NCI-H1417 treated with DMSO at 0.1 percent for 48 hours (cell line): ENCODE results near the gene NSMF.
A peak's percentile ranks its signal among the peaks of the same experiment; 100 is the strongest.

Source experiments
- DNase-seq: peaks from one replicate; lab custom pipeline; 2025; lab: John Stamatoyannopoulos, UW

Gene NSMF

GRCh38 chr9:137430723-137431415 is 28.3 kb downstream of the NSMF start:
- no peak for DNase-seq

GRCh38 chr9:137429974-137430722 is 29.0 kb downstream of the NSMF start:
- DNase-seq: no peak

- no peak for DNase-seq
These were observed 29.6 kb downstream of the NSMF start for GRCh38 chr9:137429546-137429890.

DNA sequence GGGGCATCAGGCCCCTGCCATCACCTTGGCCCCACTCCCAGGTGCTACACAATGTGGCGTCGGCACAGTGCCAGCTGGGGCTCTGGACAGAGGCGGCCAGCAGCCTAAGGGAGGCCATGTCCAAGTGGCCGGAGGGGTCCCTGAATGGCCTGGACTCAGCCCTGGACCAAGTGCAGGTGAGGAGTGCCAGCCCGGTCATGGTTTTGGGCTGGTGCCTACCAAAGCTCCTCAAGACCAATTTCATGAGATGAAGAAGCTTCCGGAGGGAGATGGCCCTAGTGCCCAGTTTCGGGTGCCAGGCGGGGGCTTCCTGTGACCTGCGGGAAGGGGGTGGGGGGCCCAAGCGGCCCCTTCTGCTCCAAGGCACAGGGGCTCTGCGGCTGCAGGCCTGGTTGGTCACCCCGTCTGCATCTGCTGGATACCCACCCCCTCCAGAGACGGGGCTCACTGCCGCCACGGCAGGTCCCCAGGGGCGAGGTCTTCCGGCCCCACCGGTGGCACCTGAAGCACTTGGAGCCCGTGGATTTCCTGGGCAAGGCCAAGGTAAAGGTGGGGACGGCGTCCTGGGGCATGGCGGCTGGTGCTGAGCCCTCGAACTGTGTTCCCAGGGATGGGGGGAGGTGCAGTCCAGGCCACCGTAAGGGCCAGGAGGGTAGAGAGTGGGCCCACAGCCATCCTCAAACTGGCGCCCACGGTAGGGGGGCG is 30.1 kb downstream of the NSMF start:
- no peak for DNase-seq

GRCh38 chr9:137428311-137428630 is 30.9 kb downstream of the NSMF start:
- no peak for DNase-seq

DNA sequence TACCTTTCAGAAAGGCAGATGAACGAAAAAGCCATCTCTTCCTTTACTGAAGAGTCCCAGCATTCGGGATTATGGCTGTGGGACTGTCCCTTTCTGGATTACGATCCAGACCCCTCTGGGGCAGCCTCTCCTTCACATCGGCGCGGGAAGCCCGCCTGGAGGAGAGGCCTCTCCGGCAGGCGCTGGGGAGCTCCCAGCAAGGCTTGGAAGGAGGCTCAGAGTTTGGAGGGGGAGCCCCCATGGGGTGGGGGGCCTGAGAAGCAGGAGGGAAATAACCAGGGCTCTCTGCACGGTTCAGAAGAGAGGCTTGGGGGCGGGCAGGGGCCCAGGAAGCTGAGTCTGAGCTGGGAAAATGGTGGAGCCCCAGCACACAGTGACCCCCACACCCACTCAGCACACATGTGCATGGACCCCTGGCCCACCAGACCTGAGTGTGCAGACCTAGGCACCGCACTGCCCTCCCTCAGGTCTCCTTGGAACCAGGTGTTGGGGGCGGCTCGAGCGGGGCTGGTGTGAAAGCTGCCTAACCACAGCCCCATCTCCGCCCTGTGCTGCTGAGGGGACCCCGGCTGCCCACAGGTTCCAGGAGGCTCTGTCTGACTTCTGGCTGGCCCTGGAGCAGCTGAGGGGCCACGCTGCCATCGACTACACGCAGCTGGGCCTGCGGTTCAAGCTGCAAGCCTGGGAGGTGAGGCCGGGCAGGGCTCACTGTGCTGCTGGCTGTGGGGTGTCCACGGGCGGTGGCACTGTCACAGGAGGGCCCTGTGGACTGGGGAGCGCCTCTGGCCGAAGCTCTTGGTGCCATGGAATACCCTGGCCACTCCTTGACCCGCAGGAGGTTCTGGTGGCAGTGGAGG is 31.5 kb downstream of the NSMF start:
- no peak for DNase-seq

- no peak for DNase-seq
These were observed 33.0 kb downstream of the NSMF start for GRCh38 chr9:137426018-137426681.

- no peak for DNase-seq
These were observed 35.4 kb downstream of the NSMF start for GRCh38 chr9:137423514-137424291.

GRCh38 chr9:137422604-137423513 is 36.3 kb downstream of the NSMF start, which contains the start of the genes EXD3 and NOXA1:
Gene EXD3 (minus strand): TSS chr9:137423162. CDS start chr9:137395357, 27,805 bp downstream.
Gene NOXA1 (plus strand): TSS chr9:137423393. CDS start chr9:137423530, 137 bp downstream.
- DNase-seq: peak; percentile 90

DNA sequence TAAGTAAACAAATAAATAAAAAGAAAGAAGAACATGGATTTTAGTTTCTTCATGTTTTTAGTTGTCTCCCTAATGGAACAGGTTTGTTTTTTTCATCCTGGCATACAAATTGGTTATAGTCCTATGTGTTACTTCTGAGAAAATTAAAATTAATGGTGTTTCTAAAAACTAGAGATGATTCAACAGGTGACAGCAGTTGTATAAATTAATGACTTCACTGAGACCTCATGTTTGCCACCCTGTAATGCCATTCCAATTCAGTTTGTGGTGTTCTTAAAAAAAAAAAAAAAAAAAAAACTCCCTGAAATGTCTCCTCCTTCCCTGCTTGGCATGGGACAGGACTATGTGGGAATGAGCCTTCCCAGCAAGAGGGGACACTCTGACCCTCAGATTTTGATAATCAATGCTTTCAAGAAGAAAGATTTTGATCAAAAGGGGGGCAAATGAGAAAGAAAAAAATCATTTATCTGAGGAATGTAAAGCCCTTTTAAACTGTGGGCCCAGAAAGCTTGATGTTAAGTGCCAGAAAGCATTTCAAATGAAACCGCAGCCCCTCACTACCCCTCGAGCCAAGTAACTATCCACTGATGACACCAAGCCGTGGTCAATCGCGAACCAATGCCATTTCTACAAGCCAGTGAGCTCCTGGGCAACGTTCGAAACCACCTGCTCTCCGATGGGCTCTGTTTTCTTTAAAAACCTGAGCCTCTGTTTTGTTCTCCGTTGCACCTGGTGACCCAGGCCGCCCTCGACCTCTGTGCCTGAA is 37.1 kb downstream of the NSMF start:
- DNase-seq: no peak

DNA sequence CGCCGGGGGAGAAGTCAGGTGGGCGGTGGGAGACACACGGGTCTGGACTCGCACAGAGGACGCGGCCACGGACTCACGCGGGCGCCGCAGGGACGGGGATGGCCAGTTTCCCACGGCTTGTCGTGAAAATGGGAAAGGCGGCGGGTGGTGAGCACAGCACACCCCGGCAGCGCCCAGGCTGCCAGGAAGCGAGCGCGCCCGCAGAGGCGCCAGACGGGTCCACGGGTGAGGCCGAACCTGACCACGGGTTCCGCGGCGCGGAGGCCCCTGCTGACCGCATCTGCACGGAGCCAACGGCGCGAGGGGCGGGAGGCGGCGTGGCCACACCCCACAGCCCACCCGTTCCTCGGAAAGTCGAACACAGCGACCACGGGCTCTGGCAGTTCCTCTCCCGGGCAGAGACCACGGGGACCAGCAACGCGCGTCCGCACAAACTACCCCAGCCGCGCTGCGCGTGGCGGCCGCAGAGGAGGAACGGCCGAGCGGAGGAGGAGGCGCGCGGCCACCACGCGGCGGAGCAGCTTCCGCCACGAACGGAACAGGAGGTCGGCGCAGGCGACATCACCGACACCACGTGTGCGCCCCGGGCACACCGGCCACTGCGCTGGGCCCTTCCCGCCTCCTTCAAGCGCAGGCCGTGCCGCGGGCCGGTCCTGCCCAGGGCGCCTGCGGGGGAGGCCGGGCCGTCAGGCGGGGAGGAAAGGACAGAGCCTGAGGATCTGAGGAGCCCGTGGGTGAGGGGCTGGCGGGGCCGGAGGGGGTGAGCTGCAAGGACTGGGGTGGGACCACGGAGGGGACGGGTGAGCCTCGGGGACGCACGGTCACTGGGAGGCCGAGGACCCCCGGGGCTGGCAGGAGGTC is 41.7 kb downstream of the NSMF start:
- no peak for DNase-seq

- no peak for DNase-seq
These were observed 42.5 kb downstream of the NSMF start for GRCh38 chr9:137416563-137417151.

DNA sequence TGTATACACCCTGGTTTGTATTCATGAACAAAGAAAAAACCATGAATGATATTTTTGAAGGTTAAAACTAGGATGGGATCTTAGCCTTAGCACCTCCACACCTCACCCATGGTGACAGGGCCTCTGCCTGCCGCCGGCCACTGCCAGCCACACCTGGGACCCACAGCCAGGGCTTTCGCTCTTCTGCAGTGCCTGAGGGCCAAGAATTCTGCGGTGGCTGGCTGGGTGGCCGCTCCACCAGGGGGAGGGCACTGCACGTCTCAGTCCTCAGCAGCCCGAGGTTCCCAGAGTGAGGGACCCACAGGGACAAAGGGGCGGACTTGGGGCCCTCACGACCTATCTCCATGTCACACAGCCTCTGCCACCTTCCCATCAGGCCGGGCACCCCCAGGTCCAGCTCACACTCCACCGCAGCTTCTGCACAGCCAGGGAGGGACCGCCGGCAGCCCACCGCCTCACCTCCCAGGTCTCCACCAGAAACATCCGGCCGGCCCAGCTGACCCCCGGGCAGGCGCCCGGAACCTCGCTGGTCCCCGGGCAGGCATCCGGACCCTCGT is 43.0 kb downstream of the NSMF start:
- DNase-seq: no peak

DNA sequence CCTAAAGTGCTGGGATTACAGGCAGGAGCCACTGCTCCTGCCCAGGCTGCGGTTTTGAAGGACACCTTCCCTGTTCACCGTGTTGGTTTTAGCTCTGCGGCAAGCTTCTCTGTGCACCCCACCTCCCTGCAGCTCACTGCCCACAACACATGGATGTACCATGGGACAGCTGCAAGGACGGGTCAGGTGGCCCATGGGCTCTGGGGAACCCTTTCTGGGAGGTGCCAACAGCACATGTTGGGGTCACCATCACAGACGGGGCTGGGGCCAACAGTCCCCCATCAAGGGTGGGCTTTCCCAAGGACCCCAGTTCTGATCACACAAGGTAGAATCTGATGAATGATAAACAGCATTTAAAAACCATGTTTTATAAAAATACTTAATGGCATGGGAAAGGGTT is 43.7 kb downstream of the NSMF start:
- no peak for DNase-seq

- no peak for DNase-seq
These were observed 46.7 kb downstream of the NSMF start for GRCh38 chr9:137412431-137412830.

- no peak for DNase-seq
These were observed 47.3 kb downstream of the NSMF start for GRCh38 chr9:137411645-137412380.

GRCh38 chr9:137411260-137411644 is 47.9 kb downstream of the NSMF start:
- no peak for DNase-seq
